Naive thymus-derived CD8-positive, alpha-beta T cell (primary cell): ENCODE data around the gene RALGPS1. TPM values are rescaled to one million over a fixed set of nuclear protein-coding genes. Genes with fewer than 3 reads are reported as not detected.

Experiments used
- ATAC-seq, 2 donors: fragments of 150-1000 bp; cut with Tn5 transposase in 1 of 2; sonication (Bioruptor Pico), chemical (Tn5 transposase) in 1 of 2; 1 replicate in 1 of 2; 2 replicates in 1 of 2; pipeline ENCODE4 v1.10.0; 2021; ENCODE audit warnings: mild to moderate bottlenecking in 2 of 2, moderate library complexity in 2 of 2
- POLR2A ChIA-PET: fragments of 350-600 bp; sonication (Branson Sonifier 250); formaldehyde crosslinking; loops from one replicate; lab custom pipeline; 2021; ENCODE audit warnings: antibody characterized with exemption; lab: Charles Lee
- DNase-seq, 10 donors: peaks; one replicate each; pipeline versions ENCODE4 v3.0.0 to v3.0.0-alpha.2; 2020 to 2022
- H3K27ac Mint-ChIP-seq, 10 donors: one replicate each; pipeline ENCODE4 v1.8.0; 2020 to 2022; ENCODE audit warnings: mild to moderate bottlenecking in 10 of 10, mixed read lengths in 10 of 10, moderate library complexity in 4 of 10, inconsistent platforms in 1 of 10
- H3K27me3 Mint-ChIP-seq, 5 donors: one replicate each; pipeline ENCODE4 v1.8.0; 2021 to 2022; ENCODE audit warnings: mixed read lengths in 5 of 5
- H3K36me3 Mint-ChIP-seq, 3 donors: one replicate each; pipeline ENCODE4 v1.8.0; 2020 to 2022; ENCODE audit warnings: mixed read lengths in 3 of 3, mild to moderate bottlenecking in 2 of 3, inconsistent platforms in 1 of 3
- H3K4me1 Mint-ChIP-seq, 4 donors: one replicate each; pipeline ENCODE4 v1.8.0; 2021 to 2022; ENCODE audit warnings: mixed read lengths in 4 of 4
- H3K4me3 Mint-ChIP-seq, 10 donors: one replicate each; pipeline ENCODE4 v1.8.0; 2020 to 2022; ENCODE audit warnings: mild to moderate bottlenecking in 10 of 10, mixed read lengths in 10 of 10, moderate library complexity in 6 of 10, inconsistent platforms in 1 of 10
- H3K9me3 Mint-ChIP-seq, 9 donors: one replicate each; pipeline ENCODE4 v1.8.0; 2020 to 2022; ENCODE audit warnings: mixed read lengths in 9 of 9, mild to moderate bottlenecking in 3 of 9, inconsistent platforms in 1 of 9, moderate library complexity in 1 of 9
- polyA plus RNA-seq, 3 donors: library from polyadenylated mRNA; unstranded; fragments of 300-500 nt; fragmentation: Illumina TruSeq; gene quantifications; one replicate each; pipeline ENCODE4 v1.2.3, GENCODE V29; 2021
- total RNA-seq, 8 experiments: library from RNA in 2 of 8; stranded (reverse) in 2 of 8; gene quantifications; one replicate each; pipeline ENCODE4 v1.2.3 and lab custom pipeline; 2021 to 2026

Gene RALGPS1
- total and polyA plus RNA-seq, 5 experiments from 2014 or later, result 0.83 to 6.4 (median 1.8) TPM

DNA sequence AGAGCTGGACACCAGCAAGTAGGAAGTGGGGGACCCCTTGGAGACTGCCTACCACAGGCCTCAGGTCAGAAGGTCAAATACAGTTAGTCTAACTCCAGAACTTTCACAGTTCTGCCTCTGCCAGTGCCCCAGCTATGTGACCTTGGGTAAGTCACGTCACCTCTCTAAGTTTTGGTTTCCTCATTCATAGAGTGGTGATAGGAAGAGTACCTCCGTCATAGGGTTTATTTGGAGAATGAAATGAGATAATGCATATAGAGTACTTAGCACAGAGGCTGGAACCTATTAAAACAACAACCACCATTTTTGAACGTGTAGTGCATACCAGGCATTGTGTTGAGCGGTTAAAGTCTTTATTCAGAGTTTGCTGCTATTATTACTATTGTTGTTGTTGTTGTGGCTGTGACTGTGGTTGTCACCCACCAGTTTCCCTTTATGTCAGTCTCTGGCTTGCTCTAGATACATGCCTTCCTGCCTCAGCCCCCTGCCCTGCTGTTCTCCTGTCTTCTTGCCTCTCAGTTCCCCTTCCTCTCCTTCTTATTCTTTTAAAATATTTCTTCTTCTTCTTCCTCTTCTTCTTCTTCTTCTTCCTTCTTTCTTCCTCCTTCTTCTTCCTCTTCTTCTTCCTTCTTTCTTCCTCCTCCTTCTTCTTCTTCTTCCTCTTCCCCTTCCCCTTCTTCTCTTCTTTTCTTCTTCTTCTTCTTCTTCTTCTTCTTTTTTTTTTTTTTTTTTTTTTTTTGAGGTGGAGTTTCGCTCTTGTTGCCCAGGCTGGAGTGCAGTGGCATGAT, 67.8 kb downstream of the RALGPS1 start:
- DNase-seq (peak in 1 of 10 donors; percentile 30), ATAC-seq (no peak)
- peaks cover 0 to 15% (median 7%) of the 10 kb centered on the region in 9 donors for H3K9me3 Mint-ChIP-seq
- H3K4me1 Mint-ChIP-seq, result peaks cover 24 to 51% (median 51%) of the 10 kb centered on the region in 4 donors
- peak overlapping the region in 1 of 10 donors; percentile 45 for H3K27ac Mint-ChIP-seq
- no peak overlapping the region for H3K4me3 Mint-ChIP-seq
- H3K27me3 Mint-ChIP-seq, result peaks cover 22 to 76% (median 41%) of the 10 kb centered on the region in 5 donors
- POLR2A ChIA-PET, result no interaction called here
- H3K36me3 Mint-ChIP-seq, result peaks cover 9 to 19% (median 18%) of the 10 kb centered on the region in 3 donors

DNA sequence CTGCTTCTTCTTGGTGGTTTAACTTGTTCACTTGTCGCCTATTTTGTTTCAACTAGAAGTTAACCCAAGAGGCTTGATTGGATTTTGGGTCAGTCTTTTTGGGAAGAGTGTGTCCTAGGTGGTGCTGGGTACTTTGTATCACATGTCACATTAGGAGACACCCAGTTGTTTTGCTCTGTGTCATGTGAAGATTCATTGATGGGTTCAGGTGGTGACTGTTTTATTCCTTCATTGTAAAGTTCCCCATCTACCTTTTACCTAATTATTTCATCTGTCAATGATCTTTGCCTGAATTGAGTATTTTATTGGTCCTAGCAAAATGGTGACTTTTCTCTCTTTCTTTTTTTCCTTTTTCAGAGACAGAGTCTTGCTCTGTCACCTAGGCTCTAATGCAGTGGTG, 69.2 kb downstream of the RALGPS1 start:
- Mint-ChIP-seq H3K36me3 (peaks cover 9 to 11% (median 11%) of the 10 kb centered on the region in 3 donors), H3K27me3 (peaks cover 27 to 77% (median 45%) of the 10 kb centered on the region in 5 donors), H3K4me1 (peaks cover 33 to 65% (median 64%) of the 10 kb centered on the region in 4 donors), H3K27ac (peak overlapping the region in 1 of 10 donors; percentile 36), H3K9me3 (peaks cover 0 to 15% (median 7%) of the 10 kb centered on the region in 9 donors), H3K4me3 (no peak overlapping the region)
- ATAC-seq (no peak), DNase-seq (no peak)
- POLR2A ChIA-PET, result no interaction called here

DNA sequence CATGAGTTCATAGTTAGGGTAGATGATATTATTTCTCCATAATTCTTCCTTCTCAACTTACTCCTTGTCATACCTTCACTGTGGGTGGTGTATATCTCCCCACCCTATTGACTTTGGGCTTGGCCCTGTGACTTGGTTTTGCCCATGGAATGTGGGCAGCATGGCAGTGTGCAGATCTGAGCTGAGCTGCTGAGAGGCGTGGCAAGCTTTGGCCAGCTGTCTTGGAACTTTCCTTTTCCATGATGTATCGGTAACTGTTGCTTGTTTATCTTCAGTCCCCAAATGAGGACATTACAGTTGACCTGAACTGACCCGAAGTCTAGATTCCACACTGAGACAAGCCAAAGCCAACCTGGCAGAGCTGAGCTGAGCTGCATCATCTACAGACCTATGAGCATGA, 70.4 kb downstream of the RALGPS1 start:
- H3K27me3 Mint-ChIP-seq, result peaks cover 35 to 79% (median 52%) of the 10 kb centered on the region in 5 donors
- ATAC-seq (no peak), DNase-seq (no peak)
- peaks cover 9 to 18% (median 16%) of the 10 kb centered on the region in 3 donors for H3K36me3 Mint-ChIP-seq
- peaks cover 0 to 15% (median 7%) of the 10 kb centered on the region in 9 donors for H3K9me3 Mint-ChIP-seq
- POLR2A ChIA-PET, result no interaction called here
- H3K4me3 Mint-ChIP-seq, result peak overlapping the region in 2 of 10 donors; percentile 7 to 13
- H3K27ac Mint-ChIP-seq, result peak overlapping the region in 2 of 10 donors; percentile 60 to 71
- H3K4me1 Mint-ChIP-seq, result peaks cover 35 to 73% (median 64%) of the 10 kb centered on the region in 4 donors

DNA sequence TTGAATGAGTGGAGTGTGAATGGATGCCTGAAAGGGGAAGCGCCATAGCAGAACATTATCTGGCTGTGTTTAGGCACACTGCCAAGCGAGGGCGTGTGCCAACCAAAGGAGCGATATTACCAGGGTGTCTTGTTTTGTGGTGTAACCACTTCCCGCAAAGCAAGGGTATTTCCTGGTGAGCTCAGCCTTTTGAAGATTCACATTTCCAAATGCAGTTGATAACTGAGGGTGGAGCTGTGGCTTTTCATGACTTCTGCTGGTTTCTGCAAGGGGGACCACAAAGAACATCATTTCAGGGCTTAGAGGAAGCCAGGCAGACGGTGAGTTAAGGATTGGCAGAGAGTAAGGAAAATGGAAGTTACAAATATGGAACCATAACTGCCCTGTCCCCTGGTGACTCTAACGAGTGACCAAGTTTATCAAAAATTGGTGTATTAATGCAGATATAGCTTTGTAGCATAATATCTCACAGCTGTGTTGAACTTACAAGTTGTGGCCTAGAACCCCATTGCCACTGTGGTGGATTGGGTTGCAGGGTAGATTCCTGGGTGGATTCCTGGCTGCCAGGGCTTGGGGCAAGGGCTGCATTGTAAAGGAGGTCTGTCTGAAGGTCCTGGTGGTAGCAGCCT, 71.4 kb downstream of the RALGPS1 start:
- Mint-ChIP-seq H3K27me3 (peaks cover 46 to 84% (median 60%) of the 10 kb centered on the region in 5 donors), H3K4me3 (peak overlapping the region; percentile 53 to 82 (median 75)), H3K4me1 (peaks cover 43 to 77% (median 69%) of the 10 kb centered on the region in 4 donors), H3K36me3 (peaks cover 9 to 26% (median 25%) of the 10 kb centered on the region in 3 donors), H3K9me3 (peaks cover 0 to 13% (median 7%) of the 10 kb centered on the region in 9 donors), H3K27ac (peak overlapping the region; percentile 4 to 92 (median 80))
- POLR2A ChIA-PET, result interaction anchor here (0.7 to 1.4 kb wide), 3 partner anchors 16 to 380 kb away, joined by 3 to 10 read pairs (median 3); no protein-coding TSS in a partner anchor
- DNase-seq (peak; percentile 57 to 97 (median 89)), ATAC-seq (peak; percentile 88 to 89)

DNA sequence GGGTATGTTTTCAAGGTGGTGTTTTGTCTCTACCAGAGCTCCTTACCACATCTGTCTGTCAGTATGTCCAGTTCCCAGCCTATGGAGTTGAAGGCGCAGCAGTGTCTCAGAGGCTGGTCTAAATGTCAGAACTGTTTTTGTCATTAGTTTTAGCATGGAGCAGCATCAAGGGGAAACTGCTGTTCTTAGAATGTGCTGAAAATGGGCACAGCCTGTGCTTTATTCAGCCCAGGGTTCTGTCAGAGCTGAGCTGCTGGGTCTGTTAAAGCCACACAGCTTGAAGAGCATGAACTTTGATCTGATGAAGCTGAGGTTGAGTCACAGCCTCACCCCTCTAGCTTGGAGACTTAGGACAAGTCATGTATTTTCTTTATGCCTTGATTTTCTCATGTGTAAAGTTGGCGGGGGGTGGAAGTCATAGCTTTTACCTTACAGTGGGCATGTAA, 71.9 kb downstream of the RALGPS1 start:
- H3K9me3 Mint-ChIP-seq, result peaks cover 0 to 11% (median 5%) of the 10 kb centered on the region in 9 donors
- peak; percentile 42 to 51 for ATAC-seq
- peak overlapping the region; percentile 53 to 82 (median 75) for H3K4me3 Mint-ChIP-seq
- H3K27me3 Mint-ChIP-seq, result peaks cover 50 to 84% (median 61%) of the 10 kb centered on the region in 5 donors
- H3K4me1 Mint-ChIP-seq, result peaks cover 42 to 73% (median 68%) of the 10 kb centered on the region in 4 donors
- peak overlapping the region; percentile 4 to 92 (median 72) for H3K27ac Mint-ChIP-seq
- POLR2A ChIA-PET, result interaction anchor here (0.7 to 1.4 kb wide), 3 partner anchors 16 to 379 kb away, joined by 3 to 10 read pairs (median 3); no protein-coding TSS in a partner anchor
- peaks cover 8 to 27% (median 25%) of the 10 kb centered on the region in 3 donors for H3K36me3 Mint-ChIP-seq
- peak in 7 of 10 donors; percentile 12 to 56 (median 30) for DNase-seq

DNA sequence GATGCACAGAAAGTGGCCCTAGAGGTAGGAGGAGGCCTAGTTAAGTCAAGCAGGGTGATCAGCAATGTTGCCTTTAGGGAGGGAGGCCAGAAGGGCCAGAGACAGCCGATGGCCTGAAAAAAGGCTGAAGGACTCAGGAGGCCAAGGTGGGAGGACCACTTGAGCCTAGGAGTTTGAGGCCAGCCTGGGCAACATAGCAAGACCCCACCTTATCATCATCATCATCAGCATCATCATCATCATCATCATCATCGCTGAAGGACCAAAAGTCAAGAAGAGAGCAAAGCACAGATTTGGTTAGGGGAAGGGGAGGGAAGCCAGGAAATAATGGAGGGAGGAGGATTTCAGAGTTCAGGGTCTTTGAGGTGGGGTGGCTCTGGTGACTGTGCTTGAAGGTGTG, 74.3 kb downstream of the RALGPS1 start:
- peak overlapping the region in 1 of 10 donors; percentile 35 for H3K4me3 Mint-ChIP-seq
- peaks cover 16 to 36% (median 31%) of the 10 kb centered on the region in 3 donors for H3K36me3 Mint-ChIP-seq
- peaks cover 0 to 15% (median 7%) of the 10 kb centered on the region in 9 donors for H3K9me3 Mint-ChIP-seq
- H3K27me3 Mint-ChIP-seq, result peaks cover 52 to 83% (median 61%) of the 10 kb centered on the region in 5 donors
- H3K27ac Mint-ChIP-seq, result peak overlapping the region in 2 of 10 donors; percentile 58 to 70
- POLR2A ChIA-PET, result no interaction called here
- H3K4me1 Mint-ChIP-seq, result peaks cover 43 to 66% (median 55%) of the 10 kb centered on the region in 4 donors
- ATAC-seq (no peak), DNase-seq (no peak)

DNA sequence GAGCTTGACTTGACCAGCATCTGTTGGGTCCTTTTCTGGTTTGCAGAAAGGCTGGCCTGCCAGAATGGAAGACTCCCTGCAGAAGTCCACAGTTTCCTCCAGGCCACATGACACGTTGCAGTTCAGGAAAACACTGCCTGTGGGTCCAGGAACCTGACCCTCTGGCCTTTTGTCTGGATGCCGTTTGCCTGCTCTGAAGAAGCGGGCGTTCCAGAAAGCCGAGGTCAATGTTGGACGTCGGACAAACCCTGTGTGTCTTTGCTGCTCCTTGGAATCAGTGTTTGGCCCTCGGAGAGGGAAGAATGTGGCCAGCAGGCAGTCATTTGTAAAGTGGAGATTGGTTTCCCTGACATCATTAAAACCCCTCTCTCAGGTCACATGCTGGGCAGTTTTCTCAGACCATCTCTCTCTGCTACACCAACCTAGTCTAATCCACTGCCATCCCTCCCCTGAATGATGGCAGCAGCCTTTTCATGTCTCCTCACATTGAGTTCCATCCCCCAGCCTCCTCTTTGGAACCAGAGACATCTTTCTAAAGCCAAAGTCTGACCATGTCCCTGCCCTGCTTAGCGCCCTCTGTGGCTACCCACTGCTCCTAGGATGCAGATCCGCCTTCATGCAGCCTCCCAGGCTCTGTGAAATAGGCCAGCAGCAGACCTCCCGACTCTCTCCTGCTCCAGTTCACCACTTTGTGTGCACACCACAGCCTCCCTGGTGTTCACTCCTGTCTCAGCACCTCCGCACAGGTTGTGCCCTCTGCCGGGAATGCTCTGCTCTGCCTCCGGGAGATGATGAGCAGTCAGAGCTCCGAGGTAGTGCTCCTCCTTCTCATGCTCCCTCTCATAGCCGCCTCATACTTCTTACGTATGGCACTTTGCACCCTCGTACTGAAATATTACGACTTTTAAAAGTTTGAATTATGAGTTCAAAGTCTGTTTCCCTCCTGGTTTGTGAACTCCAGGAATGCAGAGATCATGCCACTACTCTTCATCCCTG, 75.6 kb downstream of the RALGPS1 start:
- Mint-ChIP-seq H3K27ac (peak overlapping the region in 1 of 10 donors; percentile 16), H3K36me3 (peaks cover 16 to 35% (median 34%) of the 10 kb centered on the region in 3 donors), H3K4me3 (peak overlapping the region in 1 of 10 donors; percentile 48), H3K4me1 (peaks cover 39 to 53% (median 46%) of the 10 kb centered on the region in 4 donors), H3K9me3 (peaks cover 0 to 15% (median 7%) of the 10 kb centered on the region in 9 donors), H3K27me3 (peaks cover 52 to 79% (median 53%) of the 10 kb centered on the region in 5 donors)
- DNase-seq (no peak), ATAC-seq (no peak)
- POLR2A ChIA-PET, result no interaction called here

DNA sequence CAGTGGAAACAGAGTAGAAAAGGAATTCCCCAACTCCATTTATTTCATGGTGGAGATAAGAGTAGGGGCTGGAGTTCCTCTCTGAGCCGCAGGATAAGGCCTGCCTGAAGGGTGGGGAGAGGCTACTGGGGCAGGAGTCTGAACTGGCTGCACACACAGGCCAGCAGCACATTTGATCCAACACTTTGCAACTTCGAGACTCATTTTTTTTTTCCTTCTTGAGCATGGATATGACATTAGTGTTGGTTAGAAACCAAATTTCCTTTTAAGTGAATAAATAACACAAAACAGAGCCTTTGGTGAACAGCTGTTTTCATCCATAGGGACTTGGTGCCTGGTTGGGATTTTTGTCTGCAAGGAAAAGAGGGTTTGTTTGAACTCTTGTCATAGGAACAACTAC, 76.6 kb downstream of the RALGPS1 start:
- Mint-ChIP-seq H3K4me3 (no peak overlapping the region), H3K36me3 (peaks cover 16 to 35% (median 34%) of the 10 kb centered on the region in 3 donors), H3K27ac (no peak overlapping the region), H3K27me3 (peaks cover 50 to 87% (median 58%) of the 10 kb centered on the region in 5 donors), H3K9me3 (peaks cover 0 to 15% (median 7%) of the 10 kb centered on the region in 9 donors), H3K4me1 (peaks cover 31 to 43% (median 39%) of the 10 kb centered on the region in 4 donors)
- ATAC-seq (no peak), DNase-seq (no peak)
- POLR2A ChIA-PET, result no interaction called here

DNA sequence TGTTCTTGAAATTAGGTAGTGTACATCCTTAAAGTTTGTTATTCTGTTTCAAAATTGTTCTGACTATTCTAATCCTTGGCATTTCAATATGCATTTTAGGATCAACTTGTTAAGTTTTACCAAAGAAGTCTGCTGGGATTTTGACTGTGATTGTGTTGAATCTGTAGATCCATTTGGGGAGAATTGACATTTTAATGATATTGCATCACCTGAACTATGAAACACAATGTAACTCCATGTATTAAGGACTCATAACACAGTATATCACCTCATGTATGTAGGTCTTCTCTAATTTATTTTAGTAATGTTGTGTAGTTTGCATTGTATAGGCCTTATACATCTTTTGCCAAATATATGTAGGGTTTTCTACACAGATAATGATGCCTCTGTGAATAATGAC, 77.8 kb downstream of the RALGPS1 start:
- DNase-seq (no peak), ATAC-seq (no peak)
- Mint-ChIP-seq H3K27ac (no peak overlapping the region), H3K27me3 (peaks cover 52 to 84% (median 61%) of the 10 kb centered on the region in 5 donors), H3K4me3 (no peak overlapping the region), H3K4me1 (peaks cover 18 to 30% (median 27%) of the 10 kb centered on the region in 4 donors), H3K9me3 (peaks cover 0 to 21% (median 7%) of the 10 kb centered on the region in 9 donors), H3K36me3 (peaks cover 16 to 35% (median 34%) of the 10 kb centered on the region in 3 donors)
- POLR2A ChIA-PET, result no interaction called here

DNA sequence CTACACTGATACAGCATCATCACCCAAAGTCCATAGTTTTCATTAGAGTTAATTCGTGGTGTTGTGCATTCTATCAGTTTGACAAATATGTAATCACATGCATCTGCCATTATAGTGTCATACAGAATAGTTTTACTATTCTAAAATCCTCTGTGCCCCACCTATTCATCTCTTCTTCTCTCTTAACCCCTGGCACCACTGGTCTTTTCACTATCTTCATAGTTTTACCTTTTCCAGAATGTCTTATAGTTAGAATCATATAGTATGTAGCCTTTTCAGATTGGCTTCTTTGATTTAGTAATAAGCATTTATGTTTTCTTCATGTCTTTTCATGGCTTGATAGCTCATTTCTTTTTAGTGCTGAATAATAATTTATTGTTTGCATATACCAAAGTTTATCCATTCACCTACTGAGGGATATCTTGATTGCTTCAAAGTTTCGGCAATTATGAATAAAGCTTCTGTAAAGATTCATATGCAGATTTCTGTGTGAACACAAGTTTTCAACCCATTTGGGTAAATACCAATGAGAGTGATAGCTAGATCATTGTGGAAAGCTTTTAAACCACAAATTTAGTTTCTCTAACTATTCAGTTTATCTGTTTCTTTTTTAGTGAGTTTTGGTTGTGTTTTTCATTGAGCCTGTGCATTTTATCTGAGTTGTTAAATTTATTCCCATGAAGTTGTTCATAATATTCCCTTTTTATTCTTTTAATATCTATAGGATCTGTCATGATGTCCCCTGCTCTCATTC, 84.9 kb downstream of the RALGPS1 start:
- no peak for DNase-seq
- no peak for ATAC-seq
- H3K36me3 Mint-ChIP-seq, result no peaks in the 10 kb centered on the region
- H3K4me1 Mint-ChIP-seq, result peaks cover 4 to 6% (median 4%) of the 10 kb centered on the region in 4 donors
- peaks cover 7 to 37% (median 12%) of the 10 kb centered on the region in 5 donors for H3K27me3 Mint-ChIP-seq
- no peak overlapping the region for H3K27ac Mint-ChIP-seq
- POLR2A ChIA-PET, result interaction anchor here (0.5 kb wide), 1 partner anchor 153 kb away, joined by 5 read pairs; no protein-coding TSS in a partner anchor
- no peak overlapping the region for H3K4me3 Mint-ChIP-seq
- peaks cover 0 to 13% (median 0%) of the 10 kb centered on the region in 9 donors for H3K9me3 Mint-ChIP-seq
